Measurements from ENCODE around the gene DMRTB1.

The DMRTB1 gene

DNA sequence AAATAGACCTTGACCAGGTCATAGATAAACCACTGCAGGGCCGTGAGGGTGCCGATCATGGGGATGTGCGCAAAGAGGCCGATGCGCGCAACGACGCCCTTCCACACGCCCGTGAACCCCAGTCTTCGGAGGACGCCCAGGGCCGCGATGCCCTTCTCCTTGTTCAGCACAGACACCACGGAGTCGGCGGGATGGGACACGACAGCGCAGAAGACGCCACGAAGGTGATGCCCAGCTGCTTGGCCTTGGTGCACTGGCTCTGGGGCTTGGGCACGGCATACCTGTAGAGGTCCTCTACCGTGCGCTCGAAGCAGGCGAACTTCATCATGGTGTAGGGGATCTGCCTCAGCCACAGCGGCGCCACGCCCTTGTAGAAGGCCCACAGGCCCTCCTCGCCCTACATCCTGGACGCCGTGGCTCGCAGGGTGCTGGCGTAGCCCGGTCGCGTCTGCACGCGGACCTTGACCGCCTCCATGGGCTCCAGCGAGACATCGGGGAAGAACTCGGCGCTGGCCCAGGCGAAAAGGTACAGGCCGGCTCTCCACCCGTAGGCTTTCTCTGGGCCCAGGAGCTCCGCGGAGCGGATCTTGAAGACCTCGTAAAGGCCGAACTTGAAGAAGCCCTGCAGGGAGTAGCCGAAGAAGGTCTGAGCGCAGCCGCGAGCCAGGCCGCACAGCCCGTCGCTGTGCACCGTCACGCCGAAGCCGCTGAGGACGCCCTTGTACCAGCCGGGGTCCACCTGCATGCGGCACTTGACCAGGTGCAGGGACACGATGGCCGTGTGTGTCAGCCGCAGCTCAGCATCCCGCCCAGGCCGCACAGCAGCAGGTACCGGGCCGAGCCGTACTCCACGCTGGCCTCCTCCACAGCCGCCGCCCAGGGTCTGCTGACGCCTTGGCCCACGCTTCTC, 20.5 kb upstream of the DMRTB1 start:
- DNase-seq, result no peak

GRCh38 chr1:53439337-53440207, 19.6 kb upstream of the DMRTB1 start:
- no peak for DNase-seq

DNA sequence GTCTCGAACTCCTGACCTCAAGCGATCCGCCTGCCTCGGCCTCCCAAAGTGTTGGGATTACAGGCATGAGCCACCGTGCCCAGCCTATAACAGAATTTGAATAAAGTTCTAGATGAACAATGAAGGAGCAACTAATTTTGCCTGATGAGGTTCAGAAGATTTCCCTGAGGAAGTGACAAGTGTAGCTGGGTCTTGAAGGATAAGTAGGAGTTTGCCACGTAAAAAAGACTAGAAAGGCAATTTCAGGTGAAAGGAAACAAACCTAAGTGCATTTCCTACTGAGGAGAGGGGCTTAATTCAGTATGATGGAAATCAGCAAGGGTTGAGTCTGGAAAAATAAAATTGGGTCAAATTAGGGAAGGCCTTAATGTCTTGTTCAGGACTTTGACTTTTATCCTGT, 18.6 kb upstream of the DMRTB1 start:
- DNase-seq, result no peak

DNA sequence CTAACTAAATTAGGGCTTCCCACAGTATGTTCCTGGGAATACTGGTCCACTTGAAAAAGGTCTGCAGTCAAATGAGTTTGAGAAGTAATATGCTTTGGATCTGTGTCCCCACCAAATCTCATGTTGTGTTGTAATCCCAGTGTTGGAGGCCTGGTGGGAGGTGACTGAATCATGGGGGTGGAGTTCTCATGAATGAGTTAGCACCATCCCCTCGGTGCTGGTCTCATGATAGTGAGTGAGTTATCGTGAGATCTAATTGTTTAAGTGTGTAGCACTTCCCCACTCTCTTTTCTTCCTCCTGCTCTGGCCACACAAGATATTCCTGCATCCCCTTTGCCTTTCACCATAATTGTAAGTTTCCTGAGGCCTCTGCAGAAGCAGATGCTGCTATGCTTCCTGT, 16.9 kb upstream of the DMRTB1 start:
- DNase-seq, result no peak

DNA sequence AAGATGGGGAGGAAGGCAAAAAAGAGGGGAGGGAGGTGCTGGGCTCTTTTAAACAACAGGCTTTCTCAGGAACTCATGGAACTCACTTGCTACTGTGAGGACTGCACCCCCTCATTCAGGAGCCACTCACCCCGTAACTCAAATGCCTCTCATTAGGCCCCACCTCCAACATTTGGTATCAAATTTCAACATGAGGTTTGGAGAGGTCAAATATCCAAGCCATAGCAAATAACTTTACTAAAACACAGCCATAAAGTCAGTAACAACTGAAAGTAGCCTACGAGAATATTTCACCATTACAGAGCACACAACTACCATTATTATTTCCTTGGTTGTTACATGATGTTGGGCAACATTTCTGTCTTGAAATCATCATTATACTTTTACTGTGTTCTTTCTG, 13.1 kb upstream of the DMRTB1 start:
- no peak for DNase-seq

DNA sequence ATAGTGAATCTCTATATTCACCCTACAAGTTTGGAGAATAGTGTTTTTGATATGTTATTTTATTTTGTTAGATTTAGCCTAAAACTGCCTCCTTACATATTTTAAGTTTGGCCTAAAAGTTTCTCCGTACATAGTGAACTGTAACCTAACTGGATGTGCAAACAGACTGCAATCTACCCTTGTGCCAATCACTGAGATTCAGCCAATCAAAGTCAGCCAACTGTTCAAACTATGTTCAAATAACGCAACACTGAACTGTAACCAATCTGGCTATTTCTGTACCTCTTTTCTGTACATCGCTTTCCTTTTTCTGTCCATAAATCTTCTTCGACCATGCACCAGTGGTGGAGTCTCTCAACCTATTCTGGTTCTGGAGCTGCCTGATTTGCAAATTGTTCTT, 11.8 kb upstream of the DMRTB1 start:
- DNase-seq, result no peak

GRCh38 chr1:53448241-53448841, 10.9 kb upstream of the DMRTB1 start:
- DNase-seq, result no peak

DNA sequence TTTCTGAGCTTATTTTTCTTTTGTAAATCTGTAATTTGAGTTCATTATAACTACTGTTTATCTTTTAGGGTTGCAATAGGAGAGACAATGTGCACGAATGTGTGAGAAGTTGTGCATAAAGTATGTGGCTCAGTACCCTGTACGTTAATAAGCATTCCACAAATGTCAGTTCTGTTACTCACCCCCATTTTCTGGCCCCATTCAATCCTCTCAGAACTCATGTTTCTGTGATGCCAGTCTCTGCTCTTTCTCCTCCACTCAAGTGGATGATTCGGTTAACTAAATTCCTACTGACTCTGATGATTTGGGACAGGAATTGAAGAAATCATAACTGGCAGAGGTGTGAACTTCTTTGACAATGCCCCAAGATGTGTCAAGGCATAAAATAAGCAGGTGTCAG, 10.2 kb upstream of the DMRTB1 start:
- no peak for DNase-seq

DNA sequence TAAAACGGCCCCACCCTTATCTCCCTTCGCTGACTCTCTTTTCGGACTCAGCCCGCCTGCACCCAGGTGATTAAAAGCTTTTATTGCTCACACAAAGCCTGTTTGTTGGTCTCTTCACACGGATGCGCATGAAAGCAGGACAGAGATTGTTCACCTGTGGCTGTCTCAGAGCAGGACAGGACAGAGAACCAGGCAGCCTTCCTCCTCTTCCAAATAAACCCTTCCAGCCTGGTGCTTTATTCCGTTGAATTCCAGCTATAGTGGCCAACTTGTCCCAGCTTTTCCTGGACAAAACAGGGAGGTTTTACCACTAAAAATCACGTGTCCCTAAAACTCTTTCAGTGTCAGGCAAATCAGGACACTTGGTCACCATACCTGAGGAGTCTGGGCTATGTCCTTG, 9.5 kb upstream of the DMRTB1 start:
- DNase-seq, result no peak

- DNase-seq, result no peak
Measured at GRCh38 chr1:53450225-53450624, 9.0 kb upstream of the DMRTB1 start.

GRCh38 chr1:53454019-53454418, 5.2 kb upstream of the DMRTB1 start:
- DNase-seq, result no peak

- no peak for DNase-seq
Measured at GRCh38 chr1:53455364-53455991, 3.7 kb upstream of the DMRTB1 start.

DNA sequence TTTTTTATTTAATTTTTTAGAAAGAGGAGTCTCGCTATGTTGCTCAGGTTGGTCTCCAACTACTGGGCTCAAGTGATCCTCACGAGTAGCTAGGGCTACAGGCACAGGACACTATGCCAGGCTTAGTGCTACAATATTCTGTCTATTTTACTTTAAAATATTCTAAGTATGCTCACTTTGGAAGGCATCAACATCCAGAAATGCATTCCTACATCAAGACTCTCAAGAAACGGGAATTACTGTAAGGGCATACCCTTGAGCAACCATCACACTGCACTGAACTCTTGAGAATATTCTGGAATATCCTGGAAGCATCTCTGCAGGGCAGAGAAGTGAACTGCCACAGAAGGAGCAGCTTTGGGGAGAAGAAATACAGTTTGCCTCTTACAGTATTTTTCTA, 565 bp upstream of the DMRTB1 start:
- DNase-seq, result no peak

GRCh38 chr1:53460211-53460634, 1.0 kb downstream of the DMRTB1 start:
- DNase-seq, result no peak

GRCh38 chr1:53460666-53461322, 1.6 kb downstream of the DMRTB1 start:
- no peak for DNase-seq

GRCh38 chr1:53461323-53462044, 2.3 kb downstream of the DMRTB1 start:
- no peak for DNase-seq

DNA sequence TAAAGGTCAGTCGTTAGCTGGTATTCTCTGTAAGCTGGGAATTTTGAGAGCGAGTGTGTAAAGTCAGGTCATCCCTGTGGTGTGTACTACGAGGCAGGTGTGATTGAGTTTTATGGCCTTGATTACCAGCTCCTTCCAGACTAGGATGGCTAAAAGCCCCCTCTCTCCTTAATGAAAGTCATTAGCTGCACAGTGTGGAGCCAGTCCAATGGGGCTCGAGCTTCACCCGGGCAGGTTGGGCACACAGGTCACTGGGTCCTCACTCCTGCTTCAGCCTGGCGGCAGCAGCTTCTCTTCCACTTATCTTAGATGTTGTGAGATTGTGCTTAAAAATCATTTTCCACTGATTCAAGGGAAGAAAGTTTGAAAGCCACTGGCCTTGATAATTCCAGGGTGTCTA, 3.0 kb downstream of the DMRTB1 start:
- no peak for DNase-seq

DNA sequence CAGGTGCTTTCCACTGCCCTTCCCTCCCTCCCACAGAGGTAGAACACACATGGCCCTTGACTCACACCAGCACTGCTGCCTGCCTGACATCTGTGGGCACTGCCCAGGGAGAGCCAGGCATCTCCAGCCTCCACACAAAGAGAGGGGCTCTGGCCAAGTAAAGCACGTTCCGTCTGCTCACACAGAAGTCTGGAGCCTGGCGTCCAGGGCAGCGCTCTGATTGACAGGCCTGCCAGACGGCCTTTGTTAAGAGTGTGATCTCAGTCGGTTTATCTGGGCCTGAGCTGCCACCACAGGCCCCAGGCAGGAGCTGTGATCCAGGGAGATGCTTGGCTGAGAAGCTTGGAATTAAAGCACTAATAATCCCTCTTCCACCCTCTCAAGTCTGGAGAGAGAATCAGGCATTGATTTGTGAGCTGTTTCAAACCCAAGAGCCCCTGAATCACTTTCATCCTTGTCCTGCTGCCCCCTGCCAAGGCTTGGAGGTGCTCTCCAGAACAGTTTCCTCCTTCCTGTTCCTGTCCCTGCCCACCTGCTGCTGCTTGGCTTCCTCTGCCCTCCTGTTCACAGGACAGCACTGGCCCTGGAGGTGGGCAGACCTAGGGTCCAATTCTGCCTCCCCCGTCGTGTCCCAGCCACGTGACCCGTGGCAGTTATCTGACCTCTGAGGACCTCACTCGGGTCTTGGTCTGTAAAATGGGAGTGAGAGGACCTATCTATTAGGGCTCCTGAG, 3.7 kb downstream of the DMRTB1 start:
- DNase-seq, result no peak

- DNase-seq, result no peak
Measured at GRCh38 chr1:53463961-53464899, 5.0 kb downstream of the DMRTB1 start.

Data from SIG-M5 (cell line).